ENCODE measurements around the gene SPATA9.

SPATA9 gene, protein sequence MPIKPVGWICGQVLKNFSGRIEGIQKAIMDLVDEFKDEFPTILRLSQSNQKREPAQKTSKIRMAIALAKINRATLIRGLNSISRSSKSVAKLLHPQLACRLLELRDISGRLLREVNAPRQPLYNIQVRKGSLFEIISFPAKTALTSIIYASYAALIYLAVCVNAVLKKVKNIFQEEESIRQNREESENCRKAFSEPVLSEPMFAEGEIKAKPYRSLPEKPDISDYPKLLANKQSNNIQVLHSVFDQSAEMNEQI

GRCh38 chr5:95682891-95683290, at the start of gene SPATA9:
SPATA9 (minus strand) TSS chr5:95682991; CDS start chr5:95682854, 137 bp downstream.
- no peak for DNase-seq (ENCODE audit: low spot score)

DNA sequence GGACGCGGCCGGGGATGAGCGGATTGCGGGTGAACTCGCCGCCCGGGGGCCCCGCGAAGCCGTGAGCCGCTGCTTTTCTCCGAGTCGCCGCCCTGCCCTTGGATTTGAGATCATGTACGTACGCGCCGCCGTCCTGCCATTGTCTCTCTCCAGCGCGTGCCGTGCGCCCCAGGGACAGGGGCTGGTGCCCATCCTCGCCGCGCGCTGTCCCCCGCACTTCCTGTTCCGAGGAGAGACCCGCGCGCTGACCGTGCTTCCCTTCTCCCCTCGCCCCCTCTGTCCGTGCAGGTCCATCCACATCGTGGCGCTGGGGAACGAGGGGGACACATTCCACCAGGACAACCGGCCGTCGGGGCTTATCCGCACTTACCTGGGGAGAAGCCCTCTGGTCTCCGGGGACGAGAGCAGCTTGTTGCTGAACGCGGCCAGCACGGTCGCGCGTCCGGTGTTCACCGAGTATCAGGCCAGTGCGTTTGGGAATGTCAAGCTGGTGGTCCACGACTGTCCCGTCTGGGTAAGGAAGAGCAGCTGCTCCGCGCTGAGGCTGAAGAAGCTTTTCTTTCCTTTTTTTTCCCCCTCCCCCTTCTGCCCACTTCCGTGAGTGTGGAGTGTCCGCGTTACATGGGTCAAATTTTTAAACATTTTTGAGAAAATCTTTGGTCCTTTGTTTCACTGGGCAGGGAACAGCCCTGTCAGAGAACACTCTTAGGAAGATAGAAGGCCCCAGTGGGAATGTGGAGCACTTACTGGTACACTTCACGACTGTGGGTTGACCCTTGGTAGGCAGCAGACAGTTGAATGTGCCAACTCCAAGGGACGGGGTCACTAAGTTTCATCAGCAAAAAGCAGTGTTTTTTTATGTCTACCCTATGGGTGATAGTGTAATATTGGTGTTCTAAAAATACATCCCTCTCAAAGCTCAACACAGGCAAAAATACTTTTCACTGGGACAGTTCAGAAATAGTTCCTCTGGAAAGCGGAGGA, 49.1 kb upstream of the SPATA9 start:
- no peak for DNase-seq (ENCODE audit: low spot score)

GRCh38 chr5:95730730-95731570, 48.2 kb upstream of the SPATA9 start, which contains the start of gene RHOBTB3:
RHOBTB3 (plus strand) TSS chr5:95731336; CDS start chr5:95731683, 347 bp downstream.
- DNase-seq (ENCODE audit: low spot score), result peak; percentile 39

- no peak for DNase-seq (ENCODE audit: low spot score)
Observed at GRCh38 chr5:95730011-95730700, 47.4 kb upstream of the SPATA9 start.

- no peak for DNase-seq (ENCODE audit: low spot score)
Observed at GRCh38 chr5:95729115-95730010, 46.6 kb upstream of the SPATA9 start.

- no peak for DNase-seq (ENCODE audit: low spot score)
Observed at GRCh38 chr5:95728494-95729114, 45.8 kb upstream of the SPATA9 start.

- DNase-seq (ENCODE audit: low spot score), result no peak
Observed at GRCh38 chr5:95727764-95728191, 45.0 kb upstream of the SPATA9 start.

GRCh38 chr5:95726811-95727763, 44.3 kb upstream of the SPATA9 start:
- no peak for DNase-seq (ENCODE audit: low spot score)

DNA sequence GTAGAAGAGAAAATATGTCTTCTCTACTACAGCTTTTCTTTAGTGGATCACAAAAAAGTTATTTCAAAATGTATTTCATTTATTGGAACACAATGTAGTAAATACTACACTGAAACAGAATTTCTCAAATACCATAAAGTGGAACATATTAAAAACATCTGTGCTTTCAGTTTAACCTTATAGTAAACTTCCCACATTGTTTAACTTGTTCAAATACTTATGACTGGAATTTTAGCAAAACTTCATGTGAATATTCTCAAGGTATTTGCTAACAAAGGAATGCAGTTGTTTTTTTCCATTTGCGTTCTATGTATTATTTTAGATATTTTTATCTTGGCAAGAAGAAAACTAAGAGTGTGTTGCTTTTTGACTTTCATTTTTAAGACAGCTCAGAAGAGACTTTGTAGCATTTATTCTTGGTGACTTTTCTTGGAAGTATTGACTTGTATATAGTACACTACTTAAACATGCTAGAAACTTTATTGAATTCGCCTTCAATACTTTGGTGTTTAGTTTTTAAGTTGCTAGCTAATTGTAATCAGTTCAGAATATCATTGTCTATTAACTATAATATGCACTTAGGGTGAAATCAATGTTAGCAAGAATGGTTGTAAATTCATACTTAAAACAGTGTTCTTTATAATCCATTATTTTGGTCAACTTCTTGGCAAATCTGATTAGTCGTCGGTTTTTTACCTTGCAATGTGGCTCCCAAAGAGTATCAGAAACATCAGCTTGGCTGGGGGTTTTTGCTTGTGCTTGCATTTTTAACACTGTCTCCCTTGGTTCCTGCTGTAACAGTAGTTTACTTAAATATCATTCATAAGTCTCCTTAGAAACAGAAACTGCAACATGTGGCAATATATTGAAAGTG, 43.4 kb upstream of the SPATA9 start:
- DNase-seq (ENCODE audit: low spot score), result no peak

DNA sequence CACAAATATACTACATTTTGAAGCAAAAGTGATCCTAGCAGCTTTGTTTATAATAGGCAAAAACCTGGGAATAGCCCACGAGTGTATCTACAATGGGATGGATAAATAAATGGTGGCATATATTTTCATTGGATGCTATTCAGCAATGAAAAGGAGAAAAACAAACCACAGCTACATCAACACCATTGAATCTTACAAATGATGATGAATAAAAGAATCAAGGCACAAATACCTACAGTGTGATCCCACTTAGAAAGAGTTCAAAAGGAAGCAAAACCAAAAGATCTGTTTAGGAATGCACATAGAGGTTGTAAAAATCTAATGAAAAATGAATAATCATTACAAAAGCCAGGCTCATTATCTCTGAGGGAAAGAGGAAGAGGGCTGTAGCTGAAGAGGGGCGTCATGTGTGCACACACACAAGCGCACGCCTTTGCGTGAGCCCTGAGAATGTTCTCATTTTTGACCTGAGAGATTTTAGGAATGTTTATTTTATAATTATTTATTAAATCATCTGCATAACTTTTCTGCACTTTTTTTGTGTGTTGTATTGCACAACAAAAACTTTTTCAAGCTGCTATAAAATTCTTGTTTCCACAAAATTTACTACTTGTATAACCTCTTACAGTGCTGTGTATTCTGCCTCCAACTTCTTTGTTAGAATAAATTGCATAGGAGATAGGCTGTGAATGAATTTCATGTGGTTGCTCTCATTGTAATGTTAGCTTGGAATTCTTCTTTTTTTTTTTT, 42.5 kb upstream of the SPATA9 start:
- DNase-seq (ENCODE audit: low spot score), result no peak

GRCh38 chr5:95723632-95724369, 41.0 kb upstream of the SPATA9 start:
- DNase-seq (ENCODE audit: low spot score), result peak; percentile 28

DNA sequence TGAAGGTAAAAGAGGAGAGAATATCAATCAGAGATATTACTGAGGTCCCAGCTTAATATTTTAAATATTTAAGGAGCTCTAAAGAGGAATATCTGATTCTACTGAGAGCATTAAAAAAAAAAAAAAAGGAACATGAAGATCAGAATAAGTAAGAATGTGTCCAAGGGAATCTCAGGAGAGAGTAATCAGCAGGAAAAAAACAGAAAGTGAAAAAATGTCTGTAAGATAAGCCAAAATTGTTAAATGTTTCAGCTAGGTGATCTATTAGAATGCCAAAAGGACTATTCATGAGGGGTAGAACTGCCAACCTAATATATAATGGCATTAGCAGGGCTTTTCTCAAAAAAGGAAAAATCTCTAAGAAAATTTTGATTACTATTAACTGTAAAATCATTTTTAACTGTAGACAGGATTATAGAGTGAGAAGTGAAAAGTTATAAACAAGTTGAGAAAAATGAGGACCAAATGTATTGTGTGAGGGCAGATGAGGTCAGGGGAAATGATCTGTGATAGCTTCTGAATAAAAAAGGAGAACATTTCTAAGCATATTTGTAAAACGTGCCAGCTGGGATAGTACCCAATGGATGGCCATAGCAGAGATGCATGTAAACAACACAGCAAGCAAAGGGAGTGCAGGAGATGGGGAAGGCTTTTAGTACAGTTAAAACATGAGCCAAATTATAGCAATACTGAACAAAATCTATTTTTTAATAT, 38.9 kb upstream of the SPATA9 start:
- DNase-seq (ENCODE audit: low spot score), result no peak

- DNase-seq (ENCODE audit: low spot score), result no peak
Observed at GRCh38 chr5:95720094-95720786, 37.4 kb upstream of the SPATA9 start.

GRCh38 chr5:95718738-95719137, 35.9 kb upstream of the SPATA9 start:
- no peak for DNase-seq (ENCODE audit: low spot score)

GRCh38 chr5:95718203-95718602, 35.4 kb upstream of the SPATA9 start:
- DNase-seq (ENCODE audit: low spot score), result no peak

All from HuH-7.5 (cell line).